B cell (primary cell): ENCODE measurements around the gene ARHGEF10L.

Experiments
- CTCF ChIP-seq: fragments of 200-600 bp; IDR thresholded peaks from one replicate; pipeline ENCODE4 v1.8.0; 2022; ENCODE audit warnings: antibody characterized with exemption, mild to moderate bottlenecking
- EZH2 ChIP-seq: IDR thresholded peaks from 2 replicates; pipeline ENCODE4 v1.6.1; 2012; ENCODE audit warnings: borderline replicate concordance, low read depth, mild to moderate bottlenecking, moderate library complexity, low read length; ENCODE audit not compliant: insufficient read depth, poor library complexity, severe bottlenecking

GRCh38 chr1:17584539-17584938, 45.0 kb downstream of the ARHGEF10L start:
- TF ChIP-seq CTCF (no peak), EZH2 (no peak)
